ENCODE measurements around the gene NAA20. TPM values are rescaled to one million over a fixed set of nuclear protein-coding genes. Genes with fewer than 3 reads are reported as not detected.
A peak's percentile ranks its signal among the peaks of the same experiment; 100 is the strongest.

Gene NAA20
- total and polyA plus RNA-seq, 2 of the 13 experiments (the other 11 are each of a cell fraction or from before 2014, with no cell fraction given): 81.9 to 82.8 TPM

DNA sequence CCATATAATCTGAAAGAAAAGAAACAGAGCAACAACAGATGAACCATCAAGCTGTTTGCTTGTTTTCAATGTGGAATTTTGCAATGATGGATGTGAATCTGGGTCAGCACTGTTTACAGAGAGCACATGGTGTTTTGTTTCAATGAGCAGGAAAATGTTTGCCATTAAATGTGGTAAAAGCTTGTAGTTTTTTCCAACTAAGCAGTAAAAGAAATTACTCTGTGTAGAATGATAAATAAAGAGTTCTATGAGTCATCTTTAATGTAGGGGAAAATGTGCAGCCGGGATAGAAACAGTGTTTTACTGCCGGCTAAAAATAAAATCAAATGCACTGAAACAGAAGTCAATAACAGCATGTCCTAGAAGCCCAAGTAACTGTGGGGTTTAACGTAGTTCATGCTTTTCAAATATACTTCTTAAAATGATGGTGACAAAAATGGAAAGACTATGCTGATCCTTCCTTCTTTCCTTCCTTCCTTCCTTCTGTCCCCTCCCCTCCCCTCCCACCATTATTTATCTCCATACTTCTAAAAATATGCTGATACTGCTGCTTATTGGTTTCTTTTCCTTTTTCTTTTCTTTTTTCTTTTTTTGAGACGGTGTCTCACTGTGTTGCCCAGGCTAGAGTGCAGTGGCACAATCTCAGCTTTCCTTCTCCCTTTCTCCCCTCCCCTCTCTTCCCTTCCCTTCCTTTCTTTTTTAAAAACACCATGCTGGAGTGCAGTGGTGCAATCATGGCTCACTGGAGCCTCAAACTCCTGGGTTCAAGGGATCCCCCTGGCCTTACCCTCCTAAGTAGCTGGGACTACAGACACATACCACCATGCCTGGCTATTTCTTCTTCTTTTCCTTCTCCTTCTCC lies 6.3 kb upstream of the NAA20 start (continued):
- TF ChIP-seq, protein P1, sequence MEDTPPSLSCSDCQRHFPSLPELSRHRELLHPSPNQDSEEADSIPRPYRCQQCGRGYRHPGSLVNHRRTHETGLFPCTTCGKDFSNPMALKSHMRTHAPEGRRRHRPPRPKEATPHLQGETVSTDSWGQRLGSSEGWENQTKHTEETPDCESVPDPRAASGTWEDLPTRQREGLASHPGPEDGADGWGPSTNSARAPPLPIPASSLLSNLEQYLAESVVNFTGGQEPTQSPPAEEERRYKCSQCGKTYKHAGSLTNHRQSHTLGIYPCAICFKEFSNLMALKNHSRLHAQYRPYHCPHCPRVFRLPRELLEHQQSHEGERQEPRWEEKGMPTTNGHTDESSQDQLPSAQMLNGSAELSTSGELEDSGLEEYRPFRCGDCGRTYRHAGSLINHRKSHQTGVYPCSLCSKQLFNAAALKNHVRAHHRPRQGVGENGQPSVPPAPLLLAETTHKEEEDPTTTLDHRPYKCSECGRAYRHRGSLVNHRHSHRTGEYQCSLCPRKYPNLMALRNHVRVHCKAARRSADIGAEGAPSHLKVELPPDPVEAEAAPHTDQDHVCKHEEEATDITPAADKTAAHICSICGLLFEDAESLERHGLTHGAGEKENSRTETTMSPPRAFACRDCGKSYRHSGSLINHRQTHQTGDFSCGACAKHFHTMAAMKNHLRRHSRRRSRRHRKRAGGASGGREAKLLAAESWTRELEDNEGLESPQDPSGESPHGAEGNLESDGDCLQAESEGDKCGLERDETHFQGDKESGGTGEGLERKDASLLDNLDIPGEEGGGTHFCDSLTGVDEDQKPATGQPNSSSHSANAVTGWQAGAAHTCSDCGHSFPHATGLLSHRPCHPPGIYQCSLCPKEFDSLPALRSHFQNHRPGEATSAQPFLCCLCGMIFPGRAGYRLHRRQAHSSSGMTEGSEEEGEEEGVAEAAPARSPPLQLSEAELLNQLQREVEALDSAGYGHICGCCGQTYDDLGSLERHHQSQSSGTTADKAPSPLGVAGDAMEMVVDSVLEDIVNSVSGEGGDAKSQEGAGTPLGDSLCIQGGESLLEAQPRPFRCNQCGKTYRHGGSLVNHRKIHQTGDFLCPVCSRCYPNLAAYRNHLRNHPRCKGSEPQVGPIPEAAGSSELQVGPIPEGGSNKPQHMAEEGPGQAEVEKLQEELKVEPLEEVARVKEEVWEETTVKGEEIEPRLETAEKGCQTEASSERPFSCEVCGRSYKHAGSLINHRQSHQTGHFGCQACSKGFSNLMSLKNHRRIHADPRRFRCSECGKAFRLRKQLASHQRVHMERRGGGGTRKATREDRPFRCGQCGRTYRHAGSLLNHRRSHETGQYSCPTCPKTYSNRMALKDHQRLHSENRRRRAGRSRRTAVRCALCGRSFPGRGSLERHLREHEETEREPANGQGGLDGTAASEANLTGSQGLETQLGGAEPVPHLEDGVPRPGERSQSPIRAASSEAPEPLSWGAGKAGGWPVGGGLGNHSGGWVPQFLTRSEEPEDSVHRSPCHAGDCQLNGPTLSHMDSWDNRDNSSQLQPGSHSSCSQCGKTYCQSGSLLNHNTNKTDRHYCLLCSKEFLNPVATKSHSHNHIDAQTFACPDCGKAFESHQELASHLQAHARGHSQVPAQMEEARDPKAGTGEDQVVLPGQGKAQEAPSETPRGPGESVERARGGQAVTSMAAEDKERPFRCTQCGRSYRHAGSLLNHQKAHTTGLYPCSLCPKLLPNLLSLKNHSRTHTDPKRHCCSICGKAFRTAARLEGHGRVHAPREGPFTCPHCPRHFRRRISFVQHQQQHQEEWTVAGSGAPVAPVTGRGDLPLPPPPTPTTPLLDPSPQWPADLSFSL (CRISPR knock-in tag; IDR thresholded peaks at IDR 0.05): no peak
- peak; percentile 95 for TF ChIP-seq SOX5 (CRISPR knock-in tag; IDR thresholded peaks at IDR 0.05; ENCODE audit: borderline replicate concordance)
- TF ChIP-seq KAT8 (CRISPR knock-in tag; IDR thresholded peaks at IDR 0.05): peak; percentile 51; the same call in 1 of the 2 replicates
- TF ChIP-seq ERF (CRISPR knock-in tag; IDR thresholded peaks at IDR 0.05): peak; percentile 64
- no peak for TF ChIP-seq SP140L (CRISPR knock-in tag; IDR thresholded peaks at IDR 0.05; ENCODE audit: borderline replicate concordance)
- no peak; the same call in 1 of the 2 replicates for TF ChIP-seq JUN (CRISPR knock-in tag; IDR thresholded peaks at IDR 0.05)
- peak; percentile 68; the same call in 1 of the 2 replicates for TF ChIP-seq ZMYM3 (CRISPR knock-in tag; IDR thresholded peaks at IDR 0.05)
- TF ChIP-seq, protein P2, sequence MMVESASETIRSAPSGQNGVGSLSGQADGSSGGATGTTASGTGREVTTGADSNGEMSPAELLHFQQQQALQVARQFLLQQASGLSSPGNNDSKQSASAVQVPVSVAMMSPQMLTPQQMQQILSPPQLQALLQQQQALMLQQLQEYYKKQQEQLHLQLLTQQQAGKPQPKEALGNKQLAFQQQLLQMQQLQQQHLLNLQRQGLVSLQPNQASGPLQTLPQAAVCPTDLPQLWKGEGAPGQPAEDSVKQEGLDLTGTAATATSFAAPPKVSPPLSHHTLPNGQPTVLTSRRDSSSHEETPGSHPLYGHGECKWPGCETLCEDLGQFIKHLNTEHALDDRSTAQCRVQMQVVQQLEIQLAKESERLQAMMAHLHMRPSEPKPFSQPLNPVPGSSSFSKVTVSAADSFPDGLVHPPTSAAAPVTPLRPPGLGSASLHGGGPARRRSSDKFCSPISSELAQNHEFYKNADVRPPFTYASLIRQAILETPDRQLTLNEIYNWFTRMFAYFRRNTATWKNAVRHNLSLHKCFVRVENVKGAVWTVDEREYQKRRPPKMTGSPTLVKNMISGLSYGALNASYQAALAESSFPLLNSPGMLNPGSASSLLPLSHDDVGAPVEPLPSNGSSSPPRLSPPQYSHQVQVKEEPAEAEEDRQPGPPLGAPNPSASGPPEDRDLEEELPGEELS (CRISPR knock-in tag; IDR thresholded peaks at IDR 0.05): peak; percentile 96
- TF ChIP-seq KDM4B (CRISPR knock-in tag; IDR thresholded peaks at IDR 0.05): no peak
- TF ChIP-seq NAIF1 (CRISPR knock-in tag; IDR thresholded peaks at IDR 0.05; ENCODE audit: borderline replicate concordance): peak; percentile 28; the same call in 1 of the 2 replicates
- peak; percentile 37; the same call in 1 of the 2 replicates for TF ChIP-seq ZNF12 (CRISPR knock-in tag; IDR thresholded peaks at IDR 0.05)
- TF ChIP-seq, protein P3, sequence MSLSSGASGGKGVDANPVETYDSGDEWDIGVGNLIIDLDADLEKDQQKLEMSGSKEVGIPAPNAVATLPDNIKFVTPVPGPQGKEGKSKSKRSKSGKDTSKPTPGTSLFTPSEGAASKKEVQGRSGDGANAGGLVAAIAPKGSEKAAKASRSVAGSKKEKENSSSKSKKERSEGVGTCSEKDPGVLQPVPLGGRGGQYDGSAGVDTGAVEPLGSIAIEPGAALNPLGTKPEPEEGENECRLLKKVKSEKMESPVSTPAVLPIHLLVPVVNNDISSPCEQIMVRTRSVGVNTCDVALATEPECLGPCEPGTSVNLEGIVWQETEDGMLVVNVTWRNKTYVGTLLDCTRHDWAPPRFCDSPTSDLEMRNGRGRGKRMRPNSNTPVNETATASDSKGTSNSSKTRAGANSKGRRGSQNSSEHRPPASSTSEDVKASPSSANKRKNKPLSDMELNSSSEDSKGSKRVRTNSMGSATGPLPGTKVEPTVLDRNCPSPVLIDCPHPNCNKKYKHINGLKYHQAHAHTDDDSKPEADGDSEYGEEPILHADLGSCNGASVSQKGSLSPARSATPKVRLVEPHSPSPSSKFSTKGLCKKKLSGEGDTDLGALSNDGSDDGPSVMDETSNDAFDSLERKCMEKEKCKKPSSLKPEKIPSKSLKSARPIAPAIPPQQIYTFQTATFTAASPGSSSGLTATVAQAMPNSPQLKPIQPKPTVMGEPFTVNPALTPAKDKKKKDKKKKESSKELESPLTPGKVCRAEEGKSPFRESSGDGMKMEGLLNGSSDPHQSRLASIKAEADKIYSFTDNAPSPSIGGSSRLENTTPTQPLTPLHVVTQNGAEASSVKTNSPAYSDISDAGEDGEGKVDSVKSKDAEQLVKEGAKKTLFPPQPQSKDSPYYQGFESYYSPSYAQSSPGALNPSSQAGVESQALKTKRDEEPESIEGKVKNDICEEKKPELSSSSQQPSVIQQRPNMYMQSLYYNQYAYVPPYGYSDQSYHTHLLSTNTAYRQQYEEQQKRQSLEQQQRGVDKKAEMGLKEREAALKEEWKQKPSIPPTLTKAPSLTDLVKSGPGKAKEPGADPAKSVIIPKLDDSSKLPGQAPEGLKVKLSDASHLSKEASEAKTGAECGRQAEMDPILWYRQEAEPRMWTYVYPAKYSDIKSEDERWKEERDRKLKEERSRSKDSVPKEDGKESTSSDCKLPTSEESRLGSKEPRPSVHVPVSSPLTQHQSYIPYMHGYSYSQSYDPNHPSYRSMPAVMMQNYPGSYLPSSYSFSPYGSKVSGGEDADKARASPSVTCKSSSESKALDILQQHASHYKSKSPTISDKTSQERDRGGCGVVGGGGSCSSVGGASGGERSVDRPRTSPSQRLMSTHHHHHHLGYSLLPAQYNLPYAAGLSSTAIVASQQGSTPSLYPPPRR (CRISPR knock-in tag; IDR thresholded peaks at IDR 0.05; ENCODE audit: borderline replicate concordance): peak; percentile 56; the same call in 1 of the 2 replicates
- peak; percentile 89 for TF ChIP-seq FOXJ3 (CRISPR knock-in tag; IDR thresholded peaks at IDR 0.05; ENCODE audit: borderline replicate concordance)
- TF ChIP-seq, protein P4, sequence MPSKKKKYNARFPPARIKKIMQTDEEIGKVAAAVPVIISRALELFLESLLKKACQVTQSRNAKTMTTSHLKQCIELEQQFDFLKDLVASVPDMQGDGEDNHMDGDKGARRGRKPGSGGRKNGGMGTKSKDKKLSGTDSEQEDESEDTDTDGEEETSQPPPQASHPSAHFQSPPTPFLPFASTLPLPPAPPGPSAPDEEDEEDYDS (CRISPR knock-in tag; IDR thresholded peaks at IDR 0.05): peak; percentile 16; the same call in 1 of the 2 replicates
- TF ChIP-seq MED1 (CRISPR knock-in tag; IDR thresholded peaks at IDR 0.05): peak; percentile 93
